NT2/D1 (cell line): ENCODE data around the gene CST4.

Source experiments
- SUZ12 ChIP-seq: IDR thresholded peaks from 2 replicates; pipeline ENCODE4 v1.6.1; 2011; ENCODE audit not compliant: insufficient read length, insufficient read depth; ENCODE audit errors: extremely low read depth
- YY1 ChIP-seq: IDR thresholded peaks from 2 replicates; pipeline ENCODE4 v1.6.1; 2011; ENCODE audit not compliant: insufficient read length, insufficient read depth
- ZNF274 ChIP-seq: IDR thresholded peaks from 2 replicates; pipeline ENCODE4 v1.6.1; 2011; ENCODE audit warnings: mild to moderate bottlenecking, low read depth, low read length

DNA sequence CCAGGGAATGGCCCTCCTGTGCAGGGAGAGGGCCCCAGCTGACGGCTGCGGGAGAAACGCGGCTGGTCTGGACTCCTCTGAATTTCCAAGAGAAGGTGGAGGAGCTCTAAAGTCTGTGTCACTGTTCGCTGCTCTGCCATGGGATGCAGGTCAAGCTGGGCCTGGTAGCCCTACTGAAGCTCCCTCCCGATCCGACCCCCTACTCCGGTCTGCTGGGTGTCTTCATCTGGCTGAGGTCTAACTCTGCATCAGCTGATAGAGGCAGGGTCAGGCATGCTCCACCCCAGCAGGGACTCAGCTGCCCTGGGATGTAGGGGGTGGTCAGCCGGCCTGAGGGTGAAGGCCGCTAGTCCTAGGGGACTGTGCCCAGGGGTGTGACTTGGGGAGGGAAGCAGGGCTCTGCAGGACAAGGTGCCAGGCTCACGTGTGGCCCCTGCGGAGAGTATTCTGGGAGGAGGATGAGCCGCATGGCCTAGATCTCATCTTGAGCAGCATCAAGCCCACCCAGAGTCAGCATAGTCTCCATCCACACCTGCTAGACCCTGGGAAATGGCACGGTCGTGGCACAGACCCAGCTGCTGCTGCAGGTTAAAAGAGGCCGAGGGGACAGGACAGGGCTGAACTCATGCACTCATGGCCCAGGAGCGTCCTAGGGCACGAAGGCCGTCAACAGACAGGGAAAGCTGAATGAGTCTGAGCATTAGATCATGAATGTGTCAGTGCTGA, 52.5 kb downstream of the CST4 start:
- TF ChIP-seq YY1 (no peak), SUZ12 (no peak), ZNF274 (no peak)
